HFF-Myc (cell line): ENCODE results near the gene STK16.
A peak's percentile ranks its signal among the peaks of the same experiment; 100 is the strongest.

Experiments
- DNase-seq: peaks from one replicate; pipeline ENCODE4 v3.0.0-alpha.2; 2011; ENCODE audit warnings: low read depth; ENCODE audit errors: extremely low read depth
- H3K4me3 ChIP-seq: replicated peaks from 2 replicates; pipeline ENCODE4 v1.5.1; 2011; ENCODE audit warnings: low read depth, mild to moderate bottlenecking, control low read depth, low read length
- TF ChIP-seq, protein P1 (sequence below): IDR thresholded peaks from 2 replicates; pipeline ENCODE4 v1.5.1; 2012; ENCODE audit warnings: mild to moderate bottlenecking, low read depth, low read length, control low read depth; ENCODE audit errors: missing control alignments

Gene STK16

DNA sequence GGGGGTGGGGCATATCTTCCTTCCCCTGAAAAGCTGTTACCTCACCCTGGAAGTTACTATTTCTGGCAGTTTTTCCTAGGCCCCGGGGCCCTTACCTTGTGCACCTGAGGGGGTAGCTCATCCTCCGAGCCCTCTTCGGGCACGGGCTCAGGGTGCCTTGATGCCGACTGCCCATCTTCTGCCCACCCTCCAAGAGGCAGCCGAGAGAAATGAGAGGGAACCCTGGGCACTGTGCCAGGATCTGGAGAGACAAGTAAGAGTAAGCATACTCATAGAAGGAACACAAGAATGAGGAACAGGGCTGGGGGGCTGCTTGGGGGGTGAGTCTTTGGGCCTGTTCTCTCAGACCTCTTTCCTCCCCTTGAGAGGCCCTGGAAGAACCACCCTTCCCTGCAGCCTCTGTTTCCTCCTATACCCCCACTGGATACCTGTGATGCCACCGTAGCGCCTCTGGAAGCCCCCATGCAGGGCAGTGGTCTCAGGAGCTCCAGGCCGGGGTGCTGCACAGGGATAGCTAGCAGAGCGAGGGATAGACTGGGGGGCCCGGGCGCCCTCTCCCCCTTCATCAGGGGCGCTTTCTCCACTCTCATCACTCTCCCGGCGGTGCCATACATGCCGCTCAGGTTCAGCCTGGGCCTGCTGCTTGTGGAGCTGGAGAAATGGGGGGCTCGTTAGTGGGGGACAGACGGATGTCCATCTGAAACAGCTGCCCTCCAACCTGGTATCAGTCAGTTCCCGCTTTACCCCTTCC, 24.5 kb upstream of the STK16 start:
- TF ChIP-seq, protein P1, sequence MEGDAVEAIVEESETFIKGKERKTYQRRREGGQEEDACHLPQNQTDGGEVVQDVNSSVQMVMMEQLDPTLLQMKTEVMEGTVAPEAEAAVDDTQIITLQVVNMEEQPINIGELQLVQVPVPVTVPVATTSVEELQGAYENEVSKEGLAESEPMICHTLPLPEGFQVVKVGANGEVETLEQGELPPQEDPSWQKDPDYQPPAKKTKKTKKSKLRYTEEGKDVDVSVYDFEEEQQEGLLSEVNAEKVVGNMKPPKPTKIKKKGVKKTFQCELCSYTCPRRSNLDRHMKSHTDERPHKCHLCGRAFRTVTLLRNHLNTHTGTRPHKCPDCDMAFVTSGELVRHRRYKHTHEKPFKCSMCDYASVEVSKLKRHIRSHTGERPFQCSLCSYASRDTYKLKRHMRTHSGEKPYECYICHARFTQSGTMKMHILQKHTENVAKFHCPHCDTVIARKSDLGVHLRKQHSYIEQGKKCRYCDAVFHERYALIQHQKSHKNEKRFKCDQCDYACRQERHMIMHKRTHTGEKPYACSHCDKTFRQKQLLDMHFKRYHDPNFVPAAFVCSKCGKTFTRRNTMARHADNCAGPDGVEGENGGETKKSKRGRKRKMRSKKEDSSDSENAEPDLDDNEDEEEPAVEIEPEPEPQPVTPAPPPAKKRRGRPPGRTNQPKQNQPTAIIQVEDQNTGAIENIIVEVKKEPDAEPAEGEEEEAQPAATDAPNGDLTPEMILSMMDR: no peak
- DNase-seq: no peak
- no peak overlapping the region for H3K4me3 ChIP-seq

DNA sequence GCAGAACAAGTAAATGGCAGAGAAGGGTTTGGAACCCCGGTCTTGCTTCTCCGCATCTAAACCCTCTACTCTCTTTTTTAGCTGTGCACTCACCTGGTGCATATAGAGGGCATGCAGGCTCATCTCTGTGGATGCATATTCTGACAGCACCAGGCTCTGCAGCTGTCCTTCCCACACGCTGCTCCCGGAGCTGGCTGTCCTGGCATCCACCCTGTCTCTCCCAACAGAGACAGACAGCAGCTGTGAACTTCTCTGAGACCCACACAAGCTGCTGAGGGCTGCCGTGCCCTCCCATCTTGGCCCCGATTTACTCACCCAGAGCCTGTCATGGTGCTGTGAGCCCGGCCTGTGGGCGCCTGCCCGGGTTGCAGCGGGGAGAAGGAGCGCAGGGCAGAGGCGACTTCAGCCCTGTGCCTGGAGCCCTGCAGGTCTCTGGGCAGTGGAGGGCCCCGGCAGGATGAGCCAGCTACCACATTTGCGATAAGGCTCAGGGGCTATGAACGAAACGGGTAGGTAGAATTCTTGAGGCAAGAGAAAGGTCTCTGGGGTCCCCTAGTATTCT, 23.2 kb upstream of the STK16 start:
- no peak for DNase-seq
- TF ChIP-seq, protein P1: no peak
- H3K4me3 ChIP-seq: no peak overlapping the region

DNA sequence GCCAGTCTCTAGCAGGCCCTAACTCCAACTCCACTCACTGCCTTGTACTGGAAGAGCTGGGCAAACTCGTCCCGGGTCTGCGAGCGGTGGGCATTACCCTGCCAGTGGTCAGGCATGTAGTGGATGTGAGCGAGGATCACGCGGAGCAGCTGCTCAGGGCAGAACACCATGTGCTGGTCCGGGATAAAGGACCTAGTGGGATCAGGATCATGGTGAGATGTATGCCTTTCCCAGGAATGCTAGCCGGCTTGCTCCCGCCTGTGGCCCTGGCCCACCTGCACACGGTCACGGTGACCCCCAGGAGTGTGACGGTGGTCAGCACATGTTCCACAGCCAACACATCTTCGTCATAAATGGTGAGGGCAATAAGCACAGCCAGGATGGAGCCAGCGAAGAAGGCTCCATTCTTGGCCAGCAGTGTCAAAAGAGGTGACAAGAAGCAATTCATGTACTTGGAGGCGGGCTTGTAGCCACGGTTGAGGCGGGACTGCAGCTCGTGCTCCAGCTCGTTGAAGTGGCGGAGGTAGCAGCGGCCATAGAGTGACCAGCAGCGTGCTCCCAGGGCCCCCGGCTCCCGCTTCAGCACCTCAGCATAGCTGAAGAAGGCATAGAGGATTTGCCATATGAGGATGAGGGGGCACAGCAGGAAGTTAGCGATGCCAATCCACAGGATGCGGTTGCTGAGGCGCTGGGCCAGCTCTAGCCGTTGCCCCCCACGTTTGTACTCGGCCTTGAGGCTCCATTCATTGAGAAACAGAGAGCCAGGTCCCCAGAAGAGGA, 21.3 kb upstream of the STK16 start:
- no peak overlapping the region for H3K4me3 ChIP-seq
- no peak for DNase-seq
- TF ChIP-seq, protein P1: no peak

DNA sequence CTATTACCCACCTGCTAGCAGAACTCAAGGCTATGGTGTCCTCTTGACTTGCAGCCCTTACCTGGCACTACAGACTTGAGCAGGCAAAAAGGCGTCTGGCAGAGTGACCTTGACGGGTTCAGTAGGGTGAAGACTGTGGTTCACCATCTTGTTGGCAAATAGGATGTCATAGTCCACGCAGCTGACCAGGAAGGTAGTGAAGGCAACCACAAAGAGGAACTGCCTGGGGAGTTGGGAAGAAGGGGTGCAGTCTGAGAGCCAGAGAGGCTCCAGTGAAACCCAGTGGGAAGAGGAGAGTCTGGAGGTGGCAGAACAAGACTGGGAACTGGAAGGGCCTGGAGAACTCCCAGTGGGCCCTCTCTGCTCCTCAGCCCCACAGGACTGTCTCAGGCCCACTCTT, 19.9 kb upstream of the STK16 start:
- TF ChIP-seq, protein P1: no peak
- no peak for DNase-seq
- H3K4me3 ChIP-seq: no peak overlapping the region

- TF ChIP-seq, protein P1: no peak
- H3K4me3 ChIP-seq: peak overlapping the region; percentile 89
- DNase-seq: no peak
These were observed 17.0 kb upstream of the STK16 start for GRCh38 chr2:219228041-219228910.

DNA sequence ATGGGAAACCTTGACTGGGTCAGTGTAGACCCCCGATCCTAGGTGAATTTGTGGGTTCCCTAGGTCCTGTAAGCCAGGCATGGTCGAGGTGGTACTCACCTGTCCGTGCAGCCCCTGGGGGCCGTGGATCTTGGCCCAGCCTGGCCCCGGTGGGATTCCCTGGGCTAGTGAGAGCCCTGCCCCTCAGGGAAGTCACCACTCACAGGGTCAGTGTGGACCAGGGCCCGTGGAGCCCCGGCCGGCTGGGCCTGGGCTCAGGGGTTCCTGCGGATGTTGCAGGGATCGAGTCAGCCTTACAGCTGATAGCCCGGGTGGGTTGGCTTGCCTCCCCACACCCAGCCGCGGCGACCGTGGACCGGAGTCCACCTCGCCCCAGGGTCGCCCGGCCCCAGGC, 16.4 kb upstream of the STK16 start:
- TF ChIP-seq, protein P1: no peak
- H3K4me3 ChIP-seq: peak overlapping the region; percentile 89
- no peak for DNase-seq
